Mammary epithelial cell (primary cell): ENCODE data around the gene GRIPAP1.

ENCODE experiments used
- EZH2 ChIP-seq: IDR thresholded peaks from 2 replicates; pipeline ENCODE4 v1.6.1; 2012; ENCODE audit warnings: low read length, inconsistent platforms, borderline replicate concordance
- TF ChIP-seq, protein P1 (sequence below), 2 donors: IDR thresholded peaks in 1 of 2; conservative IDR thresholded peaks in 1 of 2; 2 replicates each; pipeline ENCODE4 v1.5.1; 2011 to 2012; ENCODE audit warnings: inconsistent platforms in 2 of 2, low read length in 2 of 2, mild to moderate bottlenecking in 2 of 2, control low read depth in 1 of 2, low read depth in 1 of 2; ENCODE audit not compliant: insufficient read depth in 1 of 2; ENCODE audit errors: extremely low read depth in 1 of 2

DNA sequence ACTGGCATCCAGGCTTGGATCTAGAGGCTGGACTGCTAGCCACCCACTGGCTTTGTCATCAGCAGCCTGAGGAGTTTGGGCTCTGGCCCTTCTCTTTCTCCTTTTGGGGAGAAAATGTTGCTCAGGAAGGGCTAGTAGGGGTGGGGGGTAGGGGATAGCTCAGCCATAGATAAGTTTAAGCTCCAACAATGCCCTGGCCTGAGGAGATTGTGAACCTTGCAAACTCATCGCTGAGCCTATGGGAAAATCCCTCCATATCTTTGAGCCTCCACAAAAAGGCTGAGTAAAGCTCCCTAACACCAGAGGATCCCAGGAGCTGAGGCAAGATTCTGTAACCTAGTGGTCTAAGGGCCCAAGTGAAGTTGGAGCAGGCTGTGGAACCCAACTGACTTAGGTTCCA is 53.5 kb downstream of the GRIPAP1 start:
- TF ChIP-seq, protein P1, sequence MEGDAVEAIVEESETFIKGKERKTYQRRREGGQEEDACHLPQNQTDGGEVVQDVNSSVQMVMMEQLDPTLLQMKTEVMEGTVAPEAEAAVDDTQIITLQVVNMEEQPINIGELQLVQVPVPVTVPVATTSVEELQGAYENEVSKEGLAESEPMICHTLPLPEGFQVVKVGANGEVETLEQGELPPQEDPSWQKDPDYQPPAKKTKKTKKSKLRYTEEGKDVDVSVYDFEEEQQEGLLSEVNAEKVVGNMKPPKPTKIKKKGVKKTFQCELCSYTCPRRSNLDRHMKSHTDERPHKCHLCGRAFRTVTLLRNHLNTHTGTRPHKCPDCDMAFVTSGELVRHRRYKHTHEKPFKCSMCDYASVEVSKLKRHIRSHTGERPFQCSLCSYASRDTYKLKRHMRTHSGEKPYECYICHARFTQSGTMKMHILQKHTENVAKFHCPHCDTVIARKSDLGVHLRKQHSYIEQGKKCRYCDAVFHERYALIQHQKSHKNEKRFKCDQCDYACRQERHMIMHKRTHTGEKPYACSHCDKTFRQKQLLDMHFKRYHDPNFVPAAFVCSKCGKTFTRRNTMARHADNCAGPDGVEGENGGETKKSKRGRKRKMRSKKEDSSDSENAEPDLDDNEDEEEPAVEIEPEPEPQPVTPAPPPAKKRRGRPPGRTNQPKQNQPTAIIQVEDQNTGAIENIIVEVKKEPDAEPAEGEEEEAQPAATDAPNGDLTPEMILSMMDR (conservative IDR thresholded peaks at IDR 0.05 in 1 of 2, IDR thresholded peaks at IDR 0.05 in 1 of 2; ENCODE audit: extremely low read depth in 1 of 2, insufficient read depth in 1 of 2, low read depth in 1 of 2, low read length in 2 of 2): no peak
- TF ChIP-seq EZH2: no peak
